Stimulated activated CD4-positive, alpha-beta T cell treated with anti-CD3 and anti-CD28 coated beads, TNF-alpha, amount 100 ng/mL, for 4 hours (primary cell): ENCODE measurements around the gene TMEM156.

Source experiments
- DNase-seq, 3 experiments: peaks; one replicate each; pipeline ENCODE4 v3.0.0-alpha.2; 2020; ENCODE audit warnings: low read depth in 3 of 3

Gene TMEM156

GRCh38 chr4:38925492-38926413, 106.5 kb downstream of the TMEM156 start:
- DNase-seq: no peak

- no peak for DNase-seq
Measured at GRCh38 chr4:38924353-38924752, 107.9 kb downstream of the TMEM156 start.

GRCh38 chr4:38923746-38924145, 108.5 kb downstream of the TMEM156 start:
- no peak for DNase-seq

GRCh38 chr4:38921151-38921550, 111.1 kb downstream of the TMEM156 start:
- no peak for DNase-seq

GRCh38 chr4:38920677-38921076, 111.5 kb downstream of the TMEM156 start:
- no peak for DNase-seq

GRCh38 chr4:38920186-38920585, 112.0 kb downstream of the TMEM156 start:
- no peak for DNase-seq

GRCh38 chr4:38919494-38919893, 112.7 kb downstream of the TMEM156 start:
- no peak for DNase-seq

GRCh38 chr4:38917481-38918025, 114.7 kb downstream of the TMEM156 start:
- DNase-seq: no peak
